Osteocyte (in vitro differentiated cells): ENCODE results near the gene C1RL. TPM values are rescaled to one million over a fixed set of nuclear protein-coding genes. Genes with fewer than 3 reads are reported as not detected.
A peak's percentile ranks its signal among the peaks of the same experiment; 100 is the strongest.

Experiments
- DNase-seq: peaks from one replicate; pipeline ENCODE4 v3.0.0; 2021; ENCODE audit warnings: mixed read lengths; ENCODE audit not compliant: unreplicated experiment; ENCODE audit errors: extremely low spot score
- H3K27ac Mint-ChIP-seq: one replicate; pipeline ENCODE4 v1.8.0; 2021; ENCODE audit warnings: mild to moderate bottlenecking, mixed read lengths; ENCODE audit not compliant: unreplicated experiment
- H3K27me3 Mint-ChIP-seq: one replicate; pipeline ENCODE4 v1.8.0; 2021; ENCODE audit warnings: mixed read lengths; ENCODE audit not compliant: unreplicated experiment
- H3K36me3 Mint-ChIP-seq: one replicate; pipeline ENCODE4 v1.8.0; 2021; ENCODE audit warnings: mixed read lengths; ENCODE audit not compliant: unreplicated experiment
- H3K4me1 Mint-ChIP-seq: one replicate; pipeline ENCODE4 v1.8.0; 2021; ENCODE audit warnings: mixed read lengths; ENCODE audit not compliant: unreplicated experiment
- H3K4me3 Mint-ChIP-seq: one replicate; pipeline ENCODE4 v1.8.0; 2021; ENCODE audit warnings: mild to moderate bottlenecking, moderate library complexity, mixed read lengths; ENCODE audit not compliant: unreplicated experiment
- H3K9me3 Mint-ChIP-seq: one replicate; pipeline ENCODE4 v1.8.0; 2021; ENCODE audit warnings: mixed read lengths; ENCODE audit not compliant: unreplicated experiment
- long read RNA-seq: library from polyadenylated mRNA; unstranded; transcript quantifications from one replicate; pipeline ENCODE4 v2.0.0, GENCODE V29; 2021
- total RNA-seq: library from RNA; stranded (reverse); gene quantifications from 2 replicates; pipeline ENCODE4 v1.2.1, GENCODE V29; 2021
- TF ChIP-seq, protein P1 (sequence below): fragments of 200-600 bp; sonication (generic); IDR thresholded peaks from 2 replicates; pipeline ENCODE4 v1.5.0; 2021; ENCODE audit warnings: antibody characterized with exemption, mild to moderate bottlenecking, moderate library complexity

C1RL gene, protein sequence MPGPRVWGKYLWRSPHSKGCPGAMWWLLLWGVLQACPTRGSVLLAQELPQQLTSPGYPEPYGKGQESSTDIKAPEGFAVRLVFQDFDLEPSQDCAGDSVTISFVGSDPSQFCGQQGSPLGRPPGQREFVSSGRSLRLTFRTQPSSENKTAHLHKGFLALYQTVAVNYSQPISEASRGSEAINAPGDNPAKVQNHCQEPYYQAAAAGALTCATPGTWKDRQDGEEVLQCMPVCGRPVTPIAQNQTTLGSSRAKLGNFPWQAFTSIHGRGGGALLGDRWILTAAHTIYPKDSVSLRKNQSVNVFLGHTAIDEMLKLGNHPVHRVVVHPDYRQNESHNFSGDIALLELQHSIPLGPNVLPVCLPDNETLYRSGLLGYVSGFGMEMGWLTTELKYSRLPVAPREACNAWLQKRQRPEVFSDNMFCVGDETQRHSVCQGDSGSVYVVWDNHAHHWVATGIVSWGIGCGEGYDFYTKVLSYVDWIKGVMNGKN
- total RNA-seq: 20.8 and 22.3 TPM in 2 replicates
- long read RNA-seq, partial matches to known transcripts: 0 of 4 reads
- long read RNA-seq, other reads (novel, unspliced or antisense): 3 of 4 reads

DNA sequence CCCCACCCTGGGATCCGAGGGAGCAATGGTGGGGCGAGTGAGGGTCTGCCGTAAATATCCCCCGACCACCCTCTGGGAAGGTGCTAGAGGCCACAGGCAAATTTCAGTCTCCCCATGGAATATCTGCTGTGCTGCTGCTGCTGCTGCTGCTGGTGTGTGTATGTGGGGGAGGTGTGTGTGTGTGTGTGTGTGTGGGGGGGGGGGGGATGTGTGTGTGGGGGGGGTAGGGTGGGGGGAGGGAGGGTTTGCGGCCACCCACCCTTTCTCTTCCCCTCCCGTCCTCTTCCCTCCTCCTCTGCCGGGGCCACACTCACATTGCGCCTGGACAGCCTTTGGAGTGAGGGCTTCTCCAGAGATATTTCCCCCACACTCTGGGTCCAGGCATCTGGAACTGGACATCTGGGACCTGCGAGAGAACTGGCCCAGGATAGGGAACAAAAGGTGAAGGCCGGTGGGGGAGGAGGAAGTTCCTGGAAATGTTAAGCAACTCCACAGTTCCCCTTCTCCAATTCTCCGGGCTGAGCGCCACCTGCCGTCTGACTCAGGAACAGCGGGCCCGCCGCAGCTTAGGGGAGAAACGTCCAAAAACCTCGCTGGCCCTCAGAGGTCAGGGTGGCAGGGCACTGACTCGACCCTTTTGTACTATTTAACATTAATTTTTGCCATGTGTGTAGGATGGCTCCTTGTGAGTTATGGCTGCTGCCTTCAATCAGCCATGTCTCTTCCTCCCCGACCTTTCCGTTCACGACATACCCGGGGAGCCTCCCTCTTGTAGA lies at the start of gene C1RL:
Gene C1RL (minus strand): TSS at position 419 of the 776 bp plus-strand sequence. CDS start 34 bp downstream, at position 385.
- H3K27me3 Mint-ChIP-seq: peaks cover 1% of the 10 kb centered on the region
- H3K9me3 Mint-ChIP-seq: peaks cover 12% of the 10 kb centered on the region
- TF ChIP-seq, protein P1, sequence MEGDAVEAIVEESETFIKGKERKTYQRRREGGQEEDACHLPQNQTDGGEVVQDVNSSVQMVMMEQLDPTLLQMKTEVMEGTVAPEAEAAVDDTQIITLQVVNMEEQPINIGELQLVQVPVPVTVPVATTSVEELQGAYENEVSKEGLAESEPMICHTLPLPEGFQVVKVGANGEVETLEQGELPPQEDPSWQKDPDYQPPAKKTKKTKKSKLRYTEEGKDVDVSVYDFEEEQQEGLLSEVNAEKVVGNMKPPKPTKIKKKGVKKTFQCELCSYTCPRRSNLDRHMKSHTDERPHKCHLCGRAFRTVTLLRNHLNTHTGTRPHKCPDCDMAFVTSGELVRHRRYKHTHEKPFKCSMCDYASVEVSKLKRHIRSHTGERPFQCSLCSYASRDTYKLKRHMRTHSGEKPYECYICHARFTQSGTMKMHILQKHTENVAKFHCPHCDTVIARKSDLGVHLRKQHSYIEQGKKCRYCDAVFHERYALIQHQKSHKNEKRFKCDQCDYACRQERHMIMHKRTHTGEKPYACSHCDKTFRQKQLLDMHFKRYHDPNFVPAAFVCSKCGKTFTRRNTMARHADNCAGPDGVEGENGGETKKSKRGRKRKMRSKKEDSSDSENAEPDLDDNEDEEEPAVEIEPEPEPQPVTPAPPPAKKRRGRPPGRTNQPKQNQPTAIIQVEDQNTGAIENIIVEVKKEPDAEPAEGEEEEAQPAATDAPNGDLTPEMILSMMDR: peak; percentile 96
- peak within 1 kb of the TSS; percentile 81 for H3K4me3 Mint-ChIP-seq
- peaks cover 8% of the 10 kb centered on the region for H3K36me3 Mint-ChIP-seq
- H3K27ac Mint-ChIP-seq: peak within 1 kb of the TSS; percentile 90
- DNase-seq: peak; percentile 93
- peaks cover 21% of the 10 kb centered on the region for H3K4me1 Mint-ChIP-seq

DNA sequence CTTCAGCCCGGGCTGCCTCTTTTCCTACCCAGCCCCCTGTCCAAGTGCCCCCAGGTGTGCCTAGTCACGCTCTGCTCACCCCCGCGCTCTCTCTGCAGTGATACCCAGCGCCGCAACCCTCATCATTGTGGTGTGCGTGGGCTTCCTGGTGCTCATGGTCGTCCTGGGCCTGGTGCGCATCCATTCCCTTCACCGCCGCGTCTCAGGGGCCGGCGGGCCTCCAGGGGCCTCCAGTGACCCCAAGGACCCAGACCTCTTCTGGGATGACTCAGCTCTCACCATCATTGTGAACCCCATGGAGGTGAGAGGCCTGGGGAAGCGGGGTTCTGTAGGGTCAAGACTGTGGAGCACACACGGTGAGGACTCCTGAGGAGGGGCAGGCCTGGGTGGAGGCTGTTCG lies 48.4 kb upstream of the C1RL start:
- H3K27ac Mint-ChIP-seq: no peak overlapping the region
- no peak overlapping the region for H3K4me3 Mint-ChIP-seq
- no peak for DNase-seq
- no peaks in the 10 kb centered on the region for H3K36me3 Mint-ChIP-seq
- H3K9me3 Mint-ChIP-seq: no peaks in the 10 kb centered on the region
- peaks cover 13% of the 10 kb centered on the region for H3K27me3 Mint-ChIP-seq
- peaks cover 5% of the 10 kb centered on the region for H3K4me1 Mint-ChIP-seq
- TF ChIP-seq, protein P1: no peak

DNA sequence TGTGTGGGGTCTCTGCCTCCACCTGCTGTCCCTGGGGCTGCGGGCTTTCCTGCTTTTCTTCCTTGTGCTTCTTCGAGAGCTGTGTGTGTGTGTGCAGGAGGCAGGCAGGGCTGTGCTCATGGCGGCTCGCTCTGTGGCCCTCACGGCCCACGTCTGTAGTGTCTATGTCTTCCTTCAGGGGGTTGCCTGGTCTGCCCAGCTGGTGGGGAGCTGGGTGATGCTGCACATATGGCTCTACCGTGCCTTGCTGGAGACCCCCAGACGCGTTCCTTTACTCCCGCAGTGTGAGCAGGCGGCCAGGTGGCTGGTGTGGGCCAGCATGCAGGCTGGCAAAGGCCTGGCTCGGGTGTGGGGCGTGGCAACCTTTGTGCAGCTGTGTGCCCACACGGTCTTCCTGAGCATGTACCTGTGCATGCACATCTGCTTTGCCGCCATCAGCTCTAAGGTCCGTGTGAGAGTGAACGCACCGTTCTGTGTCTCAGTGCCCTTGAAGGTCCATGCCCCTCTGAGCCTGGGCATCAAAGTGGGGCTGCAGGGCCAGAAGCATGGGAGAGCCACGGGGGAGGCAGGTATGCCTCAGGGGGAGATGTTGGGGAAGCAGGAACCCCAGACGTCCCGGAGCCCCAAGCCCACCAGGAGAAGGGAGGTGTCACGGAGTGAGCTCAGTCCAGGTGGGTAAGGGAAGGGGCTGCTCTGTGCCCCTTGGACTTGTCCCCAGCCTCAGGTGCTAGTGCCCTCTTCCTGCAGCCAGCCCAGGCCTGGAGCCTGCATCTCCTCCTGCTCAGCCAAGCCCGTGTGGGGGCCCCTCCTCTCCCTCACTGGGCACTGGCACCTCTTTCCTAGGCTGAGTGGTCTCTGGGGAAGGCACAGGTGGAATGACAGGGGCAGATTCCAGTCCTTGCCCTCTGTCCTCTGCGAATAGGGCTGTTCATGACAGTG lies 47.5 kb upstream of the C1RL start:
- no peaks in the 10 kb centered on the region for H3K36me3 Mint-ChIP-seq
- no peak for DNase-seq
- H3K27ac Mint-ChIP-seq: no peak overlapping the region

DNA sequence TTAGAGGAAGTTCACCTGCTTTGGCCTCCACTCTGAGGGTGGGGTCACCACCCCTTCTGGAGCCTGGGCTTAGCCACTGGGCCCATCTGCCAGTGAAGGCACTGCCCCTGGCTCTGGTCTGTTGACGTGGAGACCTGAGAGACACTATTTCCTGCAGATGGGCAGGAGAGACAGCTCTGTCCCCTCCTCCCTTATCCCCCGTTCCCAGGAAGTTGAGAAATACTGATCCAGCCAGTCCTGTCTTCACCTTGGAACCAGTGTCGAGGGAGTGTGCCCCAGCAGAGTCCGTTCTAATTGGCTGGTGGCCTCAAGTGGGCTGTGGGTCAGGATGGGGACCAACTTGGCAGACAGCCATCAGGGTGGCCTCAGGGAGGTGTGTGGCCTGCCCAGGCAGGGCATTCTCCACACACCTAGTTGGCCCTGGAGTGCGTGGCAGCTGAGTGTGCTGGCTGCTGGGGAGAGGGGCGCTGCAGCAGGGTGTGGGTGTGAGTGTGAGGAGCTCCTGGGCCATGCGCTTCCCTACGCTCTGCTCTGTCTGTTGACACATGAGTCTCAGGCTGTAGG lies 46.5 kb upstream of the C1RL start:
- no peaks in the 10 kb centered on the region for H3K36me3 Mint-ChIP-seq
- H3K27me3 Mint-ChIP-seq: no peaks in the 10 kb centered on the region
- TF ChIP-seq, protein P1: no peak
- H3K4me1 Mint-ChIP-seq: peaks cover 5% of the 10 kb centered on the region
- no peak overlapping the region for H3K4me3 Mint-ChIP-seq
- H3K27ac Mint-ChIP-seq: no peak overlapping the region
- no peaks in the 10 kb centered on the region for H3K9me3 Mint-ChIP-seq
- DNase-seq: no peak

More for the DNA sequence above, 47.5 kb upstream of the C1RL start:
- Mint-ChIP-seq H3K9me3 (no peaks in the 10 kb centered on the region), H3K27me3 (peaks cover 4% of the 10 kb centered on the region), H3K4me3 (no peak overlapping the region), H3K4me1 (peaks cover 5% of the 10 kb centered on the region)
- TF ChIP-seq, protein P1: no peak
